Hepatocyte (in vitro differentiated cells): ENCODE results near the gene PHEX.

Experiments
- CTCF ChIP-seq: fragments of 200-600 bp; sonication (generic); IDR thresholded peaks from 2 replicates; pipeline ENCODE4 v1.5.1; 2016; ENCODE audit warnings: antibody characterized with exemption, mild to moderate bottlenecking; ENCODE audit not compliant: poor library complexity
- EZH2 ChIP-seq: fragments of 200-600 bp; sonication (generic); IDR thresholded peaks from 2 replicates; pipeline ENCODE4 v1.6.1; 2016; ENCODE audit warnings: antibody characterized with exemption, mild to moderate bottlenecking, borderline replicate concordance
- EZH2phosphoT487 ChIP-seq: fragments of 200-600 bp; sonication (generic); IDR thresholded peaks from one replicate; pipeline ENCODE4 v1.6.1; 2018; ENCODE audit warnings: antibody characterized with exemption, mild to moderate bottlenecking, low read depth, moderate library complexity; ENCODE audit not compliant: unreplicated experiment, severe bottlenecking

- TF ChIP-seq CTCF: no peak
- TF ChIP-seq EZH2phosphoT487: no peak
- TF ChIP-seq EZH2: no peak
Measured at GRCh38 chrX:22117633-22118032, 85.5 kb downstream of the PHEX start.
